Activated T-helper 17 cell treated with anti-CD3 and anti-CD28 coated beads, Interleukin-2, amount 50 U/mL, for 72 hours (primary cell): ENCODE measurements around the gene PSMD1. TPM values are rescaled to one million over a fixed set of nuclear protein-coding genes. Genes with fewer than 3 reads are reported as not detected.
A peak's percentile ranks its signal among the peaks of the same experiment; 100 is the strongest.
"Not testable (repeated sequence)": the region's sequence is repeated elsewhere in the genome, so short reads cannot be mapped to it uniquely, and the experiment has no call there.

Experiments
- ATAC-seq: fragments of 150-1000 bp; cut with Tn5 transposase; replicated peaks from 2 replicates; pipeline ENCODE4 v1.10.0; 2021; ENCODE audit warnings: mild to moderate bottlenecking, moderate library complexity
- H3K27ac Mint-ChIP-seq: one replicate; pipeline ENCODE4 v1.8.0; 2022; ENCODE audit warnings: mixed read lengths
- H3K27me3 Mint-ChIP-seq: one replicate; pipeline ENCODE4 v1.8.0; 2022; ENCODE audit warnings: mixed read lengths
- H3K36me3 Mint-ChIP-seq: one replicate; pipeline ENCODE4 v1.8.0; 2022; ENCODE audit warnings: low read depth, mild to moderate bottlenecking, mixed read lengths
- H3K4me1 Mint-ChIP-seq: one replicate; pipeline ENCODE4 v1.8.0; 2022; ENCODE audit warnings: mixed read lengths
- H3K4me3 Mint-ChIP-seq: one replicate; pipeline ENCODE4 v1.8.0; 2022; ENCODE audit warnings: mild to moderate bottlenecking, mixed read lengths
- H3K9me3 Mint-ChIP-seq: one replicate; pipeline ENCODE4 v1.8.0; 2022; ENCODE audit warnings: mixed read lengths
- total RNA-seq, 2 donors: library from RNA; stranded (reverse); gene quantifications; one replicate each; pipeline ENCODE4 v1.2.3, GENCODE V29; 2022

The PSMD1 gene
- 100 to 1,000 TPM in 1 of 2 donors, 10 to 100 TPM in 1; 70.2 to 154 TPM for total RNA-seq

DNA sequence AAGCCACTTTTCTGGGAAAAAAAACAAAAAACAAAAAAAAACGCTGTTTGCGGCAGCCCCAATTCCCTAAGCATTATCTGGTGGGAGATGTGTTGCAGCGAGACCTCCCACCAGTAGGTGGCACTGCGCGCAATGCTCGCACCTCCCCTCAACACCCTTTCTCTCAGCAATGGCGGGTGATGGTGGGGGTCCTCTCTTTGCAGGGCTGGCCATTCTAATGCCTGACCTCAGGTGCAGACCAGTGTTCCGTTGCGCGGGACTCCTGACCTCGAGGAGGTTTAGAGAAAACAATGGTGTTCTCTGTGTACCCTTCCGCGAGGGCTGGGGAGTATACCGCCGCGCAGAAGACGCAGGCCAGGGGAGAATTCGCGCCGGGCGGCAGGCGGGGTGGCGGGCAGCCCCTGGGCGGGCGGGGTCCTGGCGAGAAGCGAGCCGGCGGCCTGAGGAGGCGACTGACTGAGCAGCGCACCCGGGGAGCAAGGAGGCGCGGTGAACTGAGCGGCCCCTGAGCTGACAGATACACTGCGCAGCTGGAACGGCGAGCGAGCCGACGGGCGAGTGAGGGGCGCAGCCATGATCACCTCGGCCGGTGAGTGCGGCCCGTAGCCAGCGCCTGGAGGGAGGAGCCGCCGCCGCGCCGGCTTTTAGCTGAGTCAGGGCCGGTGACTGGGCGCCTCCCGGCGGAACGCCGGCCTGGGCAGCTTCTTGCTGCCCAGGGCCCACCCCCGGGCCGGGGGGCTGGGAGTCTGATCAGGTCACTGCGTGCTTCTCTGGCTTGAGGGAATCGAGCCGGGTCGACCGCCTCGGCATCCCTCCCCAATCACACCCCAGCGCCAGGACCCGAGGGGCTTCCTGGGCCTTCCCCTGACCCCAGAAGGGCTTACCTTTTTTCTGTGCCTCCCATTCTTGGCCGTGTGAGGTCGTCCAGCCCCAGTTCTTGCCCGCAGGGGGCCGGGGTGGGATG lies at the start of gene PSMD1:
PSMD1 (plus strand) TSS at position 415 of the 964 bp plus-strand sequence; CDS start at position 574, 159 bp downstream.
- Mint-ChIP-seq H3K4me3 (peak within 1 kb of the TSS; percentile 87), H3K27me3 (peaks cover 6% of the 10 kb centered on the region), H3K36me3 (peaks cover 44% of the 10 kb centered on the region), H3K4me1 (peaks cover 43% of the 10 kb centered on the region), H3K9me3 (no peaks in the 10 kb centered on the region), H3K27ac (peak within 1 kb of the TSS; percentile 99)
- peak; percentile 77 for ATAC-seq

DNA sequence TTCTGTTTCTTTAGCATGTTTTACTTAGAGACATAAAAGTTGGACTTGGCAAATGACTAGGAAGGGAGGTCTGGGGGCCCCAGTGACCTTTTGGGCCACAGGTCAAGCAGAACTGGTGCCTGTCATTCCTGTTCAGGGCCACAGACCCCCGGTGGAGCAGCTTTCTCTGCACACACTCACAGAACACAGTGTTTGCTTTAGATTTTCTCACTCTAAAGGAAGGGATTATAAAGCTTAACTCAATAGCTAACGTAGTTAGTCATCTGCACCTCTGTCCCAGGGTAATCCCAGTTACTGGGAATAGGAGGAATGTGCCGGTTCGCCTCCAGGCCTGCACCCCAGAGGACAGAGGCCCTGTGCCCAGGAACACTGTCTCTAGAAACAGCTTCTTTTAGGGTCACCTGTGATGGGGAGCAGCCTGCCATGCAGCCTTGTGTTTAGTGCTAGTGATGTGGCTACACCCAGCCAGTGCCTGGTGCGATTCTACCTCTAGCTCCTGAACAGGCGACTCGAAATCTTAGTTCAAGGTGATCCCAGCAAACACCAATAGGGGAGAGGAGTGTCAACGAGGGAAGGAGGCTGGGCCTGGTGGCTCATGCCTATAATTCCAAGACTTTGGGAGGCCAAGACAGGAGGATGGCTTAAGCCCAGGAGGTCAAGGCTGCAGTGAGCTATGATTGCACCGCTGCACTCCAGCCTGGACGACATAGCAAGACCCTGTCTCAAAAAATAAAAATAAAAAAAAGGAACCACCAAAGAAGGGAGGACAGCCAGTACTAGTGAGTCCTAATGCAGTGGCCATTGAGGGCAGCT lies 49.2 kb upstream of the PSMD1 start:
- ATAC-seq, result no peak

GRCh38 chr2:231008131-231008530 lies 48.5 kb upstream of the PSMD1 start:
- Mint-ChIP-seq H3K4me1 (no peaks in the 10 kb centered on the region), H3K9me3 (peaks cover 5% of the 10 kb centered on the region), H3K27ac (no peak overlapping the region), H3K4me3 (no peak overlapping the region), H3K27me3 (peaks cover 15% of the 10 kb centered on the region), H3K36me3 (no peaks in the 10 kb centered on the region)
- no peak for ATAC-seq

More for the DNA sequence above, 49.2 kb upstream of the PSMD1 start:
- Mint-ChIP-seq H3K27ac (no peak overlapping the region), H3K27me3 (peaks cover 16% of the 10 kb centered on the region), H3K36me3 (no peaks in the 10 kb centered on the region), H3K4me1 (no peaks in the 10 kb centered on the region), H3K9me3 (peaks cover 5% of the 10 kb centered on the region), H3K4me3 (no peak overlapping the region)

GRCh38 chr2:231009236-231009919 lies 47.3 kb upstream of the PSMD1 start:
- Mint-ChIP-seq H3K27ac (no peak overlapping the region), H3K36me3 (no peaks in the 10 kb centered on the region), H3K27me3 (peaks cover 14% of the 10 kb centered on the region), H3K9me3 (peaks cover 5% of the 10 kb centered on the region), H3K4me1 (no peaks in the 10 kb centered on the region), H3K4me3 (no peak overlapping the region)
- no peak for ATAC-seq

- no peaks in the 10 kb centered on the region for H3K9me3 Mint-ChIP-seq
- ATAC-seq, result no peak
- H3K27ac Mint-ChIP-seq, result no peak overlapping the region
- H3K27me3 Mint-ChIP-seq, result peaks cover 18% of the 10 kb centered on the region
- no peaks in the 10 kb centered on the region for H3K36me3 Mint-ChIP-seq
- no peaks in the 10 kb centered on the region for H3K4me1 Mint-ChIP-seq
- no peak overlapping the region for H3K4me3 Mint-ChIP-seq
Measured at GRCh38 chr2:231010201-231010730, 46.4 kb upstream of the PSMD1 start.

DNA sequence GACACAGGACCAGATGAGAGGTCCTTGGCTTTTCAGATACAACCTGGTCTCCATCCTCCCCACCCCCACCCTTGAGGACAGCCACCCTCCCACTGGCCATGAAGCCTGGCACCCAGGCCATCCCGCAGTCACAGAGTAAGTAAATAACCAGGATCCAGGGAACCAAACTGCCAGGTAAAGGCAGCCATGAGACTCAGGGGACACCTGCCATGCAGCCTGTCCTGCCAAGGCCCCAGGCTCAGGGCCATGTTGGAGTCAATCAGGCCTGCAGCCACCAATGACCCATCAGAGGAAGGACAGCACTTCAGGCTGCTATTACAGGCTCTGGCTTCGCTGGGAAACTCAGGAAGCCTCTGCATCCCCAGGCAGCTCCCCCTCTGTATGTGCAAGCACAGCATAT lies 45.1 kb upstream of the PSMD1 start:
- no peak overlapping the region for H3K27ac Mint-ChIP-seq
- peaks cover 18% of the 10 kb centered on the region for H3K27me3 Mint-ChIP-seq
- H3K36me3 Mint-ChIP-seq, result no peaks in the 10 kb centered on the region
- no peak for ATAC-seq
- H3K9me3 Mint-ChIP-seq, result no peaks in the 10 kb centered on the region
- H3K4me3 Mint-ChIP-seq, result no peak overlapping the region
- H3K4me1 Mint-ChIP-seq, result no peaks in the 10 kb centered on the region

GRCh38 chr2:231012463-231012862 lies 44.2 kb upstream of the PSMD1 start:
- Mint-ChIP-seq H3K27ac (no peak overlapping the region), H3K36me3 (no peaks in the 10 kb centered on the region), H3K4me3 (no peak overlapping the region)

DNA sequence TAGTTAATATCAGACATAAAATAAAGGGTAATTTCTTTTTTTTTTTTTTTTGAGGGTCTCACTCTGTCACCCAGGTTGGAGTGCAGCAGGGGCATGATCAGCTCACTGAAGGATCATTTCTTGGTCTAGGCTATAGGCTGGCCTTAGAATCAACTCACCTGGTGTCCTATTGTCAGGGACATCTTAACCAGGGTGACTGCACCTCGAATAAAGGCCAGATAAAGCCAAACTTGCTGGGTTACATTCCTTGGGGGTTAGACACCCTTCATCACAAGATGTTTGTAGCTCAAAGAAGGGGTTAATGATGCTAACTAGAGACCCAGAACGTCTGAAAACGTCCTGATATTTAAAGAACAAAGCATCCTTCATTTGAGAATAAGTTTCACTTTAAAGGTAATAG lies 42.8 kb upstream of the PSMD1 start:
- no peaks in the 10 kb centered on the region for H3K36me3 Mint-ChIP-seq
- H3K4me1 Mint-ChIP-seq, result no peaks in the 10 kb centered on the region
- no peak overlapping the region for H3K4me3 Mint-ChIP-seq
- H3K9me3 Mint-ChIP-seq, result no peaks in the 10 kb centered on the region
- no peak overlapping the region for H3K27ac Mint-ChIP-seq
- H3K27me3 Mint-ChIP-seq, result peaks cover 23% of the 10 kb centered on the region
- no peak for ATAC-seq

More at GRCh38 chr2:231012463-231012862, 44.2 kb upstream of the PSMD1 start:
- ATAC-seq, result no peak
- Mint-ChIP-seq H3K9me3 (no peaks in the 10 kb centered on the region), H3K4me1 (no peaks in the 10 kb centered on the region), H3K27me3 (peaks cover 24% of the 10 kb centered on the region)

DNA sequence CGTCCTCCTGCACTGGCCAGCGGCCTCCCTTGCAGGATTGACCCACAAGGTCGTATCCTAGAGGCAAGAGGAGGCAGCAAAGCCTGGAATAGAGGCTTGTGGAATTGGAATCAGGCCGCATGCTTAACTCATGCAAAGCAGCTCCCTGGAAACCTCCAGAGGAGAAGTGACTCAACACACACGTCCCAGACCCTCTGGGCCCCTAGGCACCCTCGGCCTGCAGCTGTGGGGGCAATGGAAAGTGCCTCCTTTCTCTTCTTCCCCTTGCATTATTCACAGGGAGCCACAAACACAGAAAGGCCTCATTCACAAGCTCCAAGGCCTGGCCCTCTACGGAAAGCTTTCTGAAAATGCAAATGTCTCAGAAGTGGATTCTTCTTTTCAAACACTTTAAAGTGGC lies 41.2 kb upstream of the PSMD1 start:
- Mint-ChIP-seq H3K27me3 (peaks cover 23% of the 10 kb centered on the region), H3K27ac (no peak overlapping the region), H3K36me3 (no peaks in the 10 kb centered on the region), H3K9me3 (no peaks in the 10 kb centered on the region), H3K4me1 (no peaks in the 10 kb centered on the region), H3K4me3 (no peak overlapping the region)
- ATAC-seq, result no peak

DNA sequence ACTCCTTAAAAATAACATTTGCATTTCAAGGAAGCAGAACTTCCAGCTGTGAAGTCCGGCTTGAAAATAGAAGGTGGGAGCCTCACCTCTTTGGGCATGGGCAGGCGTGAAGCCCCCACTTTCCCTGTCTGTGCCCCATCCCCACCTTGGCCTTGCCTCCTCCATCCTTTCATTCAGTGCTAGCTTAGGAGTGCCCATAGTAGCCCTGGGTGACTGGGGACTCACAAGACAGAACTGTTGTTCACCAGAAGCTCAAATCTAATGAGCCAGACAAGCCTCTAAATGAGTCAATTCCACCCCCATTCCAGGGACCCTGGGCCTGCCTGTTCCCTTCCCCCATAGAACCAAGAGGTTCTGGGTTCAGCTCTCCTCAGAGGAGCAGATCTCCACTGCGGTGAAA lies 40.7 kb upstream of the PSMD1 start:
- no peak for ATAC-seq
- H3K4me1 Mint-ChIP-seq, result no peaks in the 10 kb centered on the region
- H3K27me3 Mint-ChIP-seq, result peaks cover 23% of the 10 kb centered on the region
- H3K9me3 Mint-ChIP-seq, result no peaks in the 10 kb centered on the region
- no peaks in the 10 kb centered on the region for H3K36me3 Mint-ChIP-seq
- H3K27ac Mint-ChIP-seq, result no peak overlapping the region
- H3K4me3 Mint-ChIP-seq, result no peak overlapping the region

GRCh38 chr2:231016566-231017230 lies 40.0 kb upstream of the PSMD1 start:
- Mint-ChIP-seq H3K9me3 (no peaks in the 10 kb centered on the region), H3K27ac (no peak overlapping the region), H3K36me3 (no peaks in the 10 kb centered on the region), H3K27me3 (peaks cover 23% of the 10 kb centered on the region), H3K4me3 (no peak overlapping the region), H3K4me1 (no peaks in the 10 kb centered on the region)
- ATAC-seq, result no peak

- Mint-ChIP-seq H3K27ac (no peak overlapping the region), H3K36me3 (no peaks in the 10 kb centered on the region), H3K9me3 (no peaks in the 10 kb centered on the region), H3K27me3 (peaks cover 20% of the 10 kb centered on the region), H3K4me3 (no peak overlapping the region), H3K4me1 (no peaks in the 10 kb centered on the region)
- ATAC-seq, result no peak
Measured at GRCh38 chr2:231017231-231017598, 39.5 kb upstream of the PSMD1 start.

GRCh38 chr2:231018184-231018583 lies 38.5 kb upstream of the PSMD1 start:
- Mint-ChIP-seq H3K4me3 (no peak overlapping the region), H3K36me3 (no peaks in the 10 kb centered on the region), H3K27me3 (peaks cover 16% of the 10 kb centered on the region), H3K27ac (no peak overlapping the region), H3K4me1 (no peaks in the 10 kb centered on the region), H3K9me3 (no peaks in the 10 kb centered on the region)
- ATAC-seq, result no peak

DNA sequence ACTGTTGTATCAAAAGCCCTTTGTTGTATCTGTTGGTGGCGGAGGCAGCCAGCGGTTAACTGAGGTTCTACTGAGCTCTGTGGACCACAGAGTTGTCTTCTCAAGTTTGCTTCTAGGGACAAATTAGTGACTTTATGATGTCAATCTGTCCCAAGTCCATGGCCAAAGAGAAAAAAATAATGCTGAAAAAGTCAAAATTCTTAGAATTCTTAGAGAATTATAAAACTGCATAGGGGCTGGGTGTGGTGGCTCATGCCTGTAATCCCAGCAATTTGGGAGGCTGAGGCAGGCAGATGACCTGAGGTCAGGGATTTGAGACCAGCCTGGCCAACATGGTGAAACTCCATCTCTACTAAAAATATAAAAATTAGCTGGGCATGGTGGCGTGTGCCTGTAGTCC lies 31.6 kb upstream of the PSMD1 start:
- not testable (repeated sequence) for ATAC-seq, H3K9me3 Mint-ChIP-seq, H3K4me1 Mint-ChIP-seq, H3K27me3 Mint-ChIP-seq, H3K4me3 Mint-ChIP-seq, H3K36me3 Mint-ChIP-seq, H3K27ac Mint-ChIP-seq
